Left kidney (tissue), 2 donors: ENCODE results near the gene PKP3. TPM values are rescaled to one million over a fixed set of nuclear protein-coding genes. Genes with fewer than 3 reads are reported as not detected.
A peak's percentile ranks its signal among the peaks of the same experiment; 100 is the strongest.

Source experiments
- DNase-seq: peaks from one replicate; pipeline ENCODE4 v3.0.0-alpha.2; 2013
- polyA plus RNA-seq: library from polyadenylated mRNA; unstranded; fragments of 120-200 nt; gene quantifications from one replicate; pipeline ENCODE4 v1.2.1, GENCODE V29; 2013; ENCODE audit not compliant: insufficient read length

The PKP3 gene
- polyA plus RNA-seq, 1 donor, result 6.6 TPM

DNA sequence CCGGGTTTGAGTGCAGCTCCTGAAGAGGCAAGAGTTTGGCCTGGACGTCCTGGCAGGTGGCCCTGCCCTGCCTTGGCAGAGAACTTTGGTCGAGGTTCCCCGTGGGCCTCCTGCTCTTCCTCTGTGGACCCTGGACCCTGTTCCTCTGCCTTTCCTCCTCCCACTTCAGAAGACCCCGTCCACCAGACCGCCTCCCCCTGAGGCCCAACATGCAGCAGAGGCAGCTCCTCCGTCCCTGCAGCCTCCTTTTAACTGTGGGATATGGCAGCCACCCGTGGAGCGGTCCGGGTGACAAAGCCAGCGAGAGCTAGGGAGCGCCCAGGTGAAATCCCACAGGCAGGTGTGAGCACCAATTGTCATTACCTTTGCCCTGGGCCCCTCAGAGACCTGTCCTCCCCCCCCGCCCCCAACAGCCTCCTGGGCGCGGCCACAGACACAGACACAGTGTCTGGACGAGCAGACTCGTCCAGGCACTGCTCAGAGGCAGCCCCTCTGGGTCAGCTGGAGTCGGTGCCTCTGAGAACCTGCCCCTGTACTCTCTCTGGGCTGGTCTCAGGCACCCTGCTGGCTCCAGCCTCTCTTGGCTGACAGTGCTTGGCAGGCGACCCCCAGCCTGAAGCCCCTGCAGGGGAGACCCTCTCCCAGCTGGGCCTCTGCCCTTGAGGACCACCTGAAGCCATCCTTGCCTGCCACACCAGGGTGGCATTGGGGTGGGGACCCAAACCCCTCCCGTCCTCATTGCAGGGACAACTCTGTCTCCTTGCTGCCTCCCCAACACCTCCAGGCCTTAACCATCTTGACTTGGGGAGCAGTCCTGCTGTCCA, 52.0 kb downstream of the PKP3 start:
- DNase-seq, result no peak

DNA sequence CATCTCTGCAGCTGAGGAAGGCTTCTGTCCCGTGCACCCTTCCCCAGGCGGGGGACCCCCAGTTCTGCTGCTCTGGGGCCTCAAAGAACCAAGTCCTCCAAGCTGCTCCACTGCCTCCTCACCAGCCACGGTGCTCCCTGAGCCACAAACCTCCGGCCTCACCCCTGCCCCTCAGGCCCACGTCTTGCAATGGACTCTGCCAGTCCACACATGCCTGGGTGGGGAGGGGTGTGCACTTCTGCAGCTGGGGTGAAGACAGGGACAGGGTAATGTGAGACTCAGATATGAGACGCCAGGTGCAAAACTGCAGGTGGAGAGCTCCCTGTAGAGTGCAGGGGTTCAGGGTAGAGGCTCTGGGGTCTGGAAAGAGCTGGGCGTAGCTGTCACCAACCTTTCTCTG, 52.9 kb downstream of the PKP3 start:
- no peak for DNase-seq

DNA sequence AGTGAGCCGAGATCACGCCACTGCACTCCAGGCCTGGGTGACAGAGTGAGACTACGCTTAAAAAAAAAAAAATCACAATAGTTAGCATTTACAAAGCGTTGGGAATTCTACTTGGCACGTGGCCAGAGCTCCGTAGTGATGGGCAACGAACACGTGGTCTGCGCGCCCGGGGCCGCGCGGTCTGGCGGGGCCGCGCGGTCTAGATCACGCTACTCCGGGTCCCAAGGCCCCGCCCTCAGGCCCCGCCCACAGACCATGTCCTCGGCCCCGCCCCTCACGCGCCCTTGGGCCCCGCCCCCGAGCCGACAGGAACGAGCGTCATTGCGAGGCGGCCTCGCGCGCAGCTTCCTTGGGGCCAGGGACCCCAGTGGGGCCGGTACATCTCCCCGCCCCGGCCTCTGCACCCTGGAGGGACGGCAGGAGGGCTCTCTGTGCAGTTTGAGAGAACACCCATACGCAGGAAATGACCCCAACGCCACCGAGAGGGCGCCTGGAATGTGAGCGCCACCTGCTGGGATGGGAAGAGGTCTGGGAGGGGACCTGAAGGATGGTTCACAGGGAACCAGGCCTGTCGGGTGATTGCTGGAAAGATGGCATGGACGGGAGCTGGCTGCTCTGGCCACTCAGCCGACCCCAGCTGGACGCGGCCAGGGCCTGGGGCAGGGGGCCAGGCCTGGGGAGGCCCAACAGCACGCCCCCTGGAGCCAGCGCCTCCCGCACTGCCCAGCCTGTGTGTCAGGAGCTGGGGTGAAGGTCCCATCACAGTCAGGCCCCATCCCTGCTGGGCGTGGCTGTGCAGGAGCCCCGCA, 54.1 kb downstream of the PKP3 start:
- DNase-seq, result peak; percentile 92

DNA sequence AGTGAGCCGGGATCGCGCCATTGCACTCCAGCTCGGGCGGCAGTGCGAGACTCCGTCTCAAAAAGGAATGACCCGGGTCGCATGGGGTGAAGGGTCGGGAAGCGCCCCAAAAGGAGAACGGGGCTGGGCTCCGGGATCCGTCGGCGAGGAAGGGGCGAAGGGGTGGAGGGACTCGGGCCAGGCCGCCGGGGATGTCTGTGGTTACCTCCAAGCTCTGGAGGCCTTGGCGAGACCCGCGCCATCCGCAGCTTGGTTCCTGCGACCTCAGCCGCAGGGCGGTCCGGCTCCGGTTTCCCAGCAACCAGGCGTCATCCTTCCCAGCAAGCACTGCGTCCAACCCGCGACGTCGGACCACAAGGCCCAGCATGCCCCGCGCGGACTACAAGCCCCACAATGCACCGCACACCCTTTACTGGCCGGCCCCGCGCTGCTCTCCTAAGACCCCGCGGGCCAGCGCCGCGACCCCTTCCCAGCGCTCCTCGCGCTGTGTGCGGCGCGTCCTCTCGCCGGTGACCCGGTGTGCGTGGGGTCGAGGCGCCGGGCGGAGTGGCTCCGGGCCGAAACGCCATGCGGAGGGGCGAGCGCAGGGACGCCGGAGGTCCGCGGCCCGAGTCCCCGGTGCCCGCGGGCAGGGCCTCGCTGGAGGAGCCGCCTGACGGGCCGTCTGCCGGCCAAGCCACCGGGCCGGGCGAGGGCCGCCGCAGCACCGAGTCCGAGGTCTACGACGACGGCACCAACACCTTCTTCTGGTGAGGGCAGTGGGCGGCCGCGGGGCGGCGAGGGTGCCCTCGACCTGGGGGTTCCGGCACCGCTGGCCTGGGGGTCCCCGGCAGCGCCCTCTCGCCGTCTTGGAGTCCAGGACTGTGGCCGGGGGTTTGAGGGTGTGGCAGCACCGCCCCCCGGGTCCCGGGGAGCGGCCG, 56.1 kb downstream of the PKP3 start, which contains the start of gene PTDSS2:
Gene PTDSS2, plus strand, starts transcription at position 391 of the 920 bp plus-strand sequence. Its CDS starts 177 bp downstream, at position 568.
- DNase-seq, result peak; percentile 94

DNA sequence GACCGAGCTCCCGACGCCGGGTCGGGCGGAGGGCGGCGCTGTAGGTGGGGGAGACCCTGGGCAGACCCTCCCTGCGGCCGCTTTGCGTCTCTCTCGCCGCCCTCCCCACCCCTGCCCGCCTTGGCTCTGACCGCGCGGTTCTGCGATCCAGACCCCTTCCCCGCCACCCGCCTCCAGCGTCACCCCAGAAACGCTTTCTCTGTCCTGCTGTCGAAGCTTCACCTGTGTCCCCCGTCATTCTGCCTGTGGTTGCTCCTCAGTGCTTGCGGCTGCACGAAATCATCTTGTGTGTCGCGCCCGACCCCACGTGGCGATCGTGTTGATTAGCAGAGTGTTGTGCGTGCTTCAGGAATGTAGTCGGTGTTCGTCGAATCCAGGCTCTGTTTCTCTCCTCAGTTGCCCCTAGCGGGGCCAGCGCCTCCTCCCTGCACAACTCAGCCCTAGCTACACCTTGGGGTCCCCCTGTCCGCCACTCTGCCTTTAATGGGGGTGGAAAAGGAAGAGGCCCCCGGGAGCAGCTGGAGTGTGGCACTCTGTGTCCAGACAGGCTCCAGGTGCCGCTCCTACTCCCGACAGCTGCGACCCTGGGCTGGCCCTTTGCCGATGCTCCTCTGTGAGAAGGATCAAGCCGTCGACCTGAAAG, 56.9 kb downstream of the PKP3 start:
- peak; percentile 63 for DNase-seq

DNA sequence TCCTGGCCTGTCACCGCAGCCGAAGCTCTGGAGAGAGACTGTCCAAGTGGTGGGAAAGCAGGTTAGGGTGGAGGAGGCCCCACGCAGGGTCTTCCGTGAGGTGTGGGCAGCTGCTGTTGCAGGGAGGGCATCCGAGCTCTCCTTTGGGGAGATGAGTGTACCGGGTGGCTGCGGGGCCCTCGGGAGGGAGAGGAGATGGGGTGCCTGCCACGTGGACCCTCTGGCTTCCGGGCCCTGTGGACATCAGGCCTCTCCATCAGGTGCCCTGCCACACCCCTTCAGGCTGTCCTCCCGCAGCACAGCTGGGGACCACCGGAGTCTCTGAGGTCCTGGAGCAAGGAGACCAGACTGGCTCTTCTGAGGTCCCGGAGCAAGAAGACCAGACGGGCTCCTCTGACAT, 57.7 kb downstream of the PKP3 start:
- no peak for DNase-seq

DNA sequence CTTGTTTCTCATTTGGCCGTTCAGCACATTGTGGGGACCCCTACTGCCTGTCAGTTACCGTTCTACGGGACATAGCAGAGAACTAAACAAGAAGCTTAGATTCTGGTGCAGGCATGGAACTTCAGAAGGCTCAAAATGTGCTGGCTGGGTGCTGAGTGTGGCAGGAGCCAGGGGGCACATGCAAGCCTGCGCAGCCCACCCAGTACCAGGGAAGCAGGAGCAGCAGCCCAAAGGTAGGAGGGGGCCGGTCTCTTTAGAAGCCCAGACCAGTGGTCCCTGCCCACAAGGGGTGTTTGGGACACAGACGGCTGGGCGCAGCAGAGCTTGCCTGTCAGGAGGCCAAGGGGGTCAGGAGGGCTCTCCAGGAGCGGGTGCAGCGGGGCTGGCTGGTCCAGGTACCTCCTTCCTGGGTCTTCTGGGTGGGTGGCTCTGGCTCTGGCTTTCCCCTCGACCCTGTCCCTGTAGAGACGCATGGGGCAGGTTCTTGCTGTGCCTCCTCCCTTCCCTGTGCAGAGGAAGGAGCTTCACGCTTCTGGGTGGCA, 58.3 kb downstream of the PKP3 start:
- DNase-seq, result no peak

DNA sequence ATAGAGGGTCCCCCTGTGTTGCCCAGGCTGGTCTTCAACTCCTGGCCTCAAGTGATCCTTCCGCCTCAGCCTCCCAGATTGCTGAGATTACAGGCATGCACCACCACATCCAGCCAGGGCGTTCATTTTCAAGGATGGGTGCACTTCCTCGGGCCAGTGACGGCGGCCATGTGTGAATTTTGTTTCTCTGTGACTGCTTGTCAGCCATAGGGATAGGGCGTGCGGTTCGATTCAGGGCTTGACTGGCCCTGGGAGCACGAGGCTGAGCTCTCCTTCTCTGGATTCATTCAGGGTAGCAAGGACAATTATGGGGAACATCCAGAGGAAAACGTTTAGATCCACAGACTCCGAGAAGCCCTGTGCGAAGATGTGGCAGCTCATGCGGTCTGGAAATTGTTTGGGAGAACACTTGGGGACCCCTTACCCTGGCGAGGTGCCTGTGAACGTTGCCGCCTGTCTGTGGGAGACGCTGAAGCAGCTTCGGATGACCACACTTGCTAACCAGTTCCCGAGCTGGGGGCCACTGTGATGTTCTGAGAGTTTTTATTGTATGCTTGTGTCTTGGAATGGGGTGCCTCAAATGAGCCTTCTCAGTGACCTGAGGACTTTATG, 59.0 kb downstream of the PKP3 start:
- no peak for DNase-seq

DNA sequence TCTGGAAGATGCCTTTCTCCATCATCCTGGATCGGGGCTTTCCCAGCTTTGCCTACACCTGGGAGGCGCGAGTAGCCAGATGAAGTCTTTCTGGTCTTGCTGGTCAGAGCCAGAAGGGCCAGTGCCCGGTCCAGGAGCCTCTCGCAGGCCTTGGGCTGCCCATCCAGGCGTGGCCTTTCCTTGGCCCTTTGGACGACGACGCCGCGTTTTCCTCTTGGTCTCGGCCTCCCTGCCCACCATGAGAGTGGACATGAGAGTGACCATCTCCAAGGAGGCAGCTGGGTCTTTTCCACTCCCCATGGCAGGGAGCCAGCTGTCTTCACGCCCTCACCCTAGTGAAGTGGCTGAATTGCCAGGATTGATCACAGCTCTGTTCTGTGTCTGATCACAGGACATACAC, 59.6 kb downstream of the PKP3 start:
- no peak for DNase-seq

DNA sequence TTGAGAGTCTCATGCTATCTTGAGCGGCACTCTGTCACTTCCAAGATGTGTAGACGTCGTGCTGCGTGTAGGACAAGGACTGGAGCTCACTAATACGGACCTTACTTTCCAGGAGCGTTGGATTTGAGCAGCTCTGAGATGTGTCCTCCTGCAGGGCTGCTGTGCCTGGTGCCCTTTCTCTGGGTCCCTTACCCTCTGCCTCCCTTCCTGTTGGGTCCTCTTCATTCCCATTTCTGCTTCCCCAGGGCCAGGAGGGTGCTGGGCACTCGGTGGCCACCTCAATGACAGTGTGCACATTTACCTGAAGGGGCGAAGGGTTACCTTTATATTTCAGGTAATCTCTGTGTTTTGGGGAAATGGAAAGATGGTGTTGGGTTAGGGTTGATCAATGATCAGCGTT, 60.0 kb downstream of the PKP3 start:
- DNase-seq, result no peak

Other genes with a start within 250 kb of the PKP3 start
- 1.1 TPM for gene SCGB1C1, start 201.1 kb upstream of the PKP3 start, polyA plus RNA-seq
- 41.5 TPM for gene BET1L, start 186.8 kb upstream of the PKP3 start, polyA plus RNA-seq
- gene RIC8A, start 186.5 kb upstream of the PKP3 start, polyA plus RNA-seq, result 84.0 TPM
- gene SIRT3, start 157.9 kb upstream of the PKP3 start, polyA plus RNA-seq, result 38.4 TPM
- 156 TPM for gene PSMD13, start 157.2 kb upstream of the PKP3 start, polyA plus RNA-seq
- gene NLRP6, start 115.8 kb upstream of the PKP3 start, polyA plus RNA-seq, result 0.35 TPM
- gene PGGHG, start 105.1 kb upstream of the PKP3 start, polyA plus RNA-seq, result 22.3 TPM
- gene IFITM5, start 94.7 kb upstream of the PKP3 start, polyA plus RNA-seq, result 0.25 TPM
- gene IFITM2, start 86.4 kb upstream of the PKP3 start, polyA plus RNA-seq, result 189 TPM
- 38.1 TPM for gene IFITM1, start 80.2 kb upstream of the PKP3 start, polyA plus RNA-seq
- 235 TPM for gene IFITM3, start 73.3 kb upstream of the PKP3 start, polyA plus RNA-seq
- 65.8 TPM for gene B4GALNT4, start 24.7 kb upstream of the PKP3 start, polyA plus RNA-seq
- 38.3 TPM for gene SIGIRR, start 20.8 kb downstream of the PKP3 start, polyA plus RNA-seq
- 10.6 TPM for gene ANO9, start 47.8 kb downstream of the PKP3 start, polyA plus RNA-seq
- gene PTDSS2, start 56.1 kb downstream of the PKP3 start, polyA plus RNA-seq, result 34.8 TPM
- 71.2 TPM for gene RNH1, start 113.0 kb downstream of the PKP3 start, polyA plus RNA-seq
- 37.5 TPM for gene HRAS, start 141.4 kb downstream of the PKP3 start, polyA plus RNA-seq
- 3.5 TPM for gene LRRC56, start 143.3 kb downstream of the PKP3 start, polyA plus RNA-seq
- gene LMNTD2, start 166.5 kb downstream of the PKP3 start, polyA plus RNA-seq, result 2.5 TPM
- gene RASSF7, start 166.8 kb downstream of the PKP3 start, polyA plus RNA-seq, result 34.9 TPM
- gene PHRF1, start 182.3 kb downstream of the PKP3 start, polyA plus RNA-seq, result 20.6 TPM
- 6.4 TPM for gene IRF7, start 221.7 kb downstream of the PKP3 start, polyA plus RNA-seq
- 46.0 TPM for gene CDHR5, start 230.7 kb downstream of the PKP3 start, polyA plus RNA-seq
- gene SCT, start 233.0 kb downstream of the PKP3 start, polyA plus RNA-seq, result 0.67 TPM
- 1.1 TPM for gene DRD4, start 243.1 kb downstream of the PKP3 start, polyA plus RNA-seq